WI38 (cell line): ENCODE results near the gene RHBDD1.

Experiments
- H3K4me3 ChIP-seq: 2 replicates; pipeline ENCODE4 v1.5.1; 2011; ENCODE audit warnings: low read depth, mild to moderate bottlenecking, control low read depth, low read length
- CTCF ChIP-seq: IDR thresholded peaks from 2 replicates; pipeline ENCODE4 v1.5.1; 2012; ENCODE audit warnings: low read depth, mild to moderate bottlenecking, control low read depth, low read length

The RHBDD1 gene

GRCh38 chr2:227031379-227031778 lies 195.5 kb downstream of the RHBDD1 start:
- no peak for TF ChIP-seq CTCF
- H3K4me3 ChIP-seq, result no peak overlapping the region

- TF ChIP-seq CTCF, result peak; percentile 79
- no peak overlapping the region for H3K4me3 ChIP-seq
These were observed 197.8 kb downstream of the RHBDD1 start for GRCh38 chr2:227033471-227034148.

- H3K4me3 ChIP-seq, result no peak overlapping the region
- TF ChIP-seq CTCF, result no peak
These were observed 200.0 kb downstream of the RHBDD1 start for GRCh38 chr2:227035711-227036367.

GRCh38 chr2:227036527-227036926 lies 200.7 kb downstream of the RHBDD1 start:
- no peak overlapping the region for H3K4me3 ChIP-seq
- TF ChIP-seq CTCF, result no peak

- no peak overlapping the region for H3K4me3 ChIP-seq
- no peak for TF ChIP-seq CTCF
These were observed 202.8 kb downstream of the RHBDD1 start for GRCh38 chr2:227038550-227039189.

- TF ChIP-seq CTCF, result no peak
These were observed 208.1 kb downstream of the RHBDD1 start for GRCh38 chr2:227043981-227044380.

More at GRCh38 chr2:227043981-227044380, 208.1 kb downstream of the RHBDD1 start:
- no peak overlapping the region for H3K4me3 ChIP-seq
